ENCODE results near the gene NCOA1.
"Not testable (repeated sequence)": the region's sequence is repeated elsewhere in the genome, so short reads cannot be mapped to it uniquely, and the experiment has no call there.

The NCOA1 gene

DNA sequence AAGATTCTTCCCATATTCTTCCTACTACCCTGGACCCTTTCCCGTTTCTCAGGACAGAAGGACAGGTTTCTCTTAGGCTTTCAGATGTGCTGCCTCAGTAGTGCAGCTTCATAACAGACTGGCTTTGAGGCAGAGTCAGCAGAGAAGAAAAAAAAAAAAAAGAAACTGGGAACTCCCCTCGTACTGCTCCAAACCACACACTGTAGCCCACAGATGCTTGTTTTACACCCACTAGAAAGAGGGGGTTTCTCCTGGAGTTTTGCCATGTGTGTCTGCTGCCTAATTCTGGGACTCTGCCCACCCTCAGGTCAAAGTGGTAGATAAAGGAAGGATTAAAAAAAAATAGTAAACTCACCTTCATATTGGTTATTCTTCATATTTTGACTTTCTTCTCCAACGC lies 95.9 kb downstream of the NCOA1 start:
- FAIRE-seq: no peak

DNA sequence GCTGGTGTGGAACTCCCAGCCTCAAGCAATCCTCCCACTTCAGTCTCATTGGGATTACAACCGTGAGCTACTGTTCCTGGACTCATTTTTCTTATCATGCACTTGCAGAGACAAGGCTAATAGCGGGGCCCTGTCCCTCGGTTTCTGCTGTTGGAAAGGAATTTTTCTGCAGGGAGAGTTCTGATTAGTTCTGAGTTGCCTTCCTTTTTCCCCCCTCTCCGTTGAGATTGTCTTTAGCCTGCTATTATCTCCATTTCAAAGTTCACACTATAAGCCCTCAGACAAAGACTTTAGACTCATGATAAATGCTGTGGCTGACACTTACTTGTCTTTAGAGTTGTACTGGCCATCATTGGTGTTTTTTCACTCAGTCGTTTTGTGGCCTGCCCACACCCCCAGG lies 97.2 kb downstream of the NCOA1 start:
- no peak for FAIRE-seq

DNA sequence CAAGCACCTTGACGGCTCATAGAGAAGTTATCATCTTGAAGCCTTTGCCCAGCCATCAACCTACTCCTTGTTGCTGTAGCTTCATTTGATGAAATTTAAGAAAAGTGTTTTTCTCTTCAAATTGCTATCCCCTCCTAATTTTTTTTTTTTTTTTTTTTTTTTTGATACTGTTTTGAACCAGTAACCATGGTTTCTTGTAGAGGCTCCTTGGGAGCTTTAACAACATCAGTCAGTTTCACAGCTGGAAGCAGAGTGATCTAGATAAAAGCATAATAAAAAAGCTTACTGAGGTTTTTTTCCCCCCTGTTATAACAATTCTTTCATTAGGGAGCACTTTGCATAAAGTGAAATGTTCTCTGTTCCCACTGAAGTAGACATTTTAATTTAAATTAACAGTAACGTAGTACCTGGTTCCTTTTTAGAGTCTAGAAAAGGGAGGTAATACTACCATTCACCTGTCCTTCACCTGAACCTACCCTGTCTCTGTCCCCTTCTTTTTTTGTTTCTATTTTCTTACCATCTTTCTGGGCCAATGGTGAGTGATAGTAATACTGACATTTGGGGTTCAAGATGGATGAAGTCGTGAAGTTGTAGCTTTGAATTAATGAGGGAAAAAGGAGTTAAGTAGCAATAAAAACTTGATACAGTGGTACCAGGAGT lies 101.5 kb downstream of the NCOA1 start:
- FAIRE-seq: no peak

DNA sequence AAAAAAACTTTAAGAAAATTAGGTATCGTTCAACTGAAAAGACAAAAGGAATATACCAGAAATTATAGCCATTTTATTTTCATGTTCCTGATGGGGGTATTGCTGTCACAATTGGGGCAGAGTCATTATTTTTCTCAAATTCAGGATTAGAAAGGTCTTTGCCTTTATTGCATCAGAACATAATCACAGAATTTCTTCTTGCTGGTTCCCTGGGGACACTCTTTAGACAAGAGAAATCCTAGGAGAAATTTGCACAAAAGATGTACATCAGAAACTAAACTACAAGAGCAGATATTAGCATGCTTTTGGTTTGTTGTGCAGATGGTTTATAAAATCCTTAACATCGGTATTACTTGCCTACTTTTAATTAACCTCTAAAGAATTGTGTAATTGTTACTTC lies 103.2 kb downstream of the NCOA1 start:
- FAIRE-seq: no peak

DNA sequence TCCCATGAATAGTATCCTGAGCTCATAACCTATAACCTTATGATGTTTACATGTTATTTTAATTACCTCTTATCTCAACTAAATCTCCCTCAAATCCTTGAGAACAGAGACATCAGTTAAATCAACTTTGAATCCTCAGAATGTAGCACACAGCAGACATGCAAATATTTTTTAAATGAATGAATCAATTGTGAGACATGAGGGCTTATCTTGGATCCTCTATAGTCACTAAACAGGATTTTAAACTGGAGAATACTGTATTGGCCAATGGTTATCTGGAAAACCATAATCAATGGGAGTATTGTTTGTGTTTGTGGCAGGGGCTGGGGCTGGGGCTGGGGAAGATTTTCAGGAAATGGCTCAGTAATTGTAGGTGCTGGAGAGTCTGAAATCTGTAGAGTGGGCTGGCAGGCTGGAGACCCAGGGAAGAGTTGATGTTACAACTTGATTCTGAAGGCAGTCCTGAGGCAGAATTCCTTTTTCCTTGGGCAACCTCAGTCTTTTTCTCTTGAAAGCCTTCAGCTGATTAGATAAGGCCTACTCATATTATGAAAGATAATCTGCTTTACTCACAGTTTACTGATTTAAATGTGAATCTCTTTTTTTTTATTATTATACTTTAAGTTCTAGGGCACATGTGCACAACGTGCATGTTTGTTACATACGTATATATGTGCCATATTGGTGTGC lies 106.3 kb downstream of the NCOA1 start:
- FAIRE-seq: no peak

DNA sequence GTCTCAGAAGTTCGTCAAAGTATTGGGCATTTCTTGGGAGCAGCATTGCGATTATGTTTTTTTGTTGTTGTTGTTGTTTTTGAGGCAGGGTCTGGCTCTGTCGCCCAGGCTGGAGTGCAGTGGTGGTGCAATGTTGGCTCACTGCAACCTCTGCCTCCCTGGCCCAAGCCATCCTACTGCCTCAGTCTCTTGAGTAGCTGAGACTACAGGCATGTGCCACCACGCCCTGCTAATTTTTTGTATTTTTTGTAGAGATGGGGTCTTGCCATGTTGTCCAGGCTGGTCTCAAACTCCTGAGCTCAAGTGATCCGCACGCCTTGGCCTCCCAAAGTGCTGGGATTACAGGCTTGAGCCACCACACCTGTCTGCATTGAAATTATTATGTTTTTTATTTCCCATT lies 109.1 kb downstream of the NCOA1 start:
- not testable (repeated sequence) for FAIRE-seq

DNA sequence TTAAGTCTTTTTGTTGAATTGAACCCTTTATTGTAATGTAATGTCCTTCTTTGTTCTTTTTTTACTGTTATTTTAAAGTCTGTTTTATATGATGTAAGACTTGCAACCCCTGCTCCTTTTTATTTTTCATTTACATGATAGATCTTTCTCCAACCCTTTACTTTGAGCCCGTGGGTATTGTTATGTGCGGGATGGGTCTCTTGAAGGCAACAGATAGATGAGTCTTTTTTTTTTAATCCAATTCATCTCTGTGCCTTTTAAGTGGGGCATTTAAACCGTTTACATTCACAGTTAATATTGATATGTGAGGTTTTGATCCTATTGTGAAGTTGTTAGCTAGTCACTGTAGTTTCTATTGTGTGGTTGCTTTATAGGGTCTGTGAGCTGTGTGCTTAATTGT lies 120.6 kb downstream of the NCOA1 start:
- no peak for FAIRE-seq

DNA sequence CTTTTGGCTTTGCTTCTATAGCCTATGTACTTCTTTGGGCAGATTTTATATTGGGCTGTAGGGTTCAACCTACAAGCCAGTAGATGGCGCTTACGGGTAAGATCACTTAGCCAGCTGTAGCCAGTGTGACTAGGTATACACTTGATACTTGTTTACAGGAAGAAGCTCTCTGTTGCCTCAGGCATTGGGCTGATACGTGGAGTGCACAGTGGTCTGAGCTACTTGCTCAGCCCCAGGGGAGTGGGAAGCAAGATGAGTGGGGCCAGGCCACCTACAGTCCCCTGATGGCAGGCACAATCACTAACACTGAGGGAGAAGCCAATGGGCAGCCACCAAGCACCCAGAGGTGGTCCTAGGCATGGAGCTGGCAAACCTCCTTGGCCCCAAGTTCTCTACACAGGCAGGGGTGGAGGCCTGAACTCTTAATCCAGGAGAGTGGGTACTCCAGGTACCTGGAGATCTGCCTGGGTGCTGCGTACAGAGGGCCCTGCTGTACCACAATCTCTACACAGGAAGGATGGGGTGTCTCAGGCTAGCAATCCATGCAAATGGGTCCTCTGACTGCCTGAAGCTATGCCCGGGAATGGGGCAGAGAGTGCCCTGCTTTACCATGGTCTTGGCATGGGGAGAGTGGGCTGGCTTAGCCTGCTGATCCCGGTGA lies 122.2 kb downstream of the NCOA1 start:
- FAIRE-seq: no peak

DNA sequence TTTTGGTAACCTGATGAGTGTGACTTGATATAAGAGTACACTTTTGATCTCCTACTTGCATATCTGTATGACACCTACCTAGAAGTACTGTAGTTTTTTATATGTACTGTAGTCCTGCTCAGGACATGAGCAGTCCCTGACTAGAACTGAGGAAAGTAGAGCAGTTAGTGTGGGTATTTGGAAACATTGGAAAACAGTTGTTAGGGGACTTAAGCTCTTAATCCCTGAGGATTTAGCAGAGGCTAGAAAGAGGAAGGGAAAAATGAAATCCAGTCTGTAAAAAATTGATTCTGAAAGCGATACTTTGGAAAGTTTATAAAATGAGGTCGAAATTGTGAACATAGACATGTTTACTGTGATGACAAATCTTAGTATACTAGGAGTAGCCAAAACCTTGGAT lies 125.6 kb downstream of the NCOA1 start:
- no peak for FAIRE-seq

DNA sequence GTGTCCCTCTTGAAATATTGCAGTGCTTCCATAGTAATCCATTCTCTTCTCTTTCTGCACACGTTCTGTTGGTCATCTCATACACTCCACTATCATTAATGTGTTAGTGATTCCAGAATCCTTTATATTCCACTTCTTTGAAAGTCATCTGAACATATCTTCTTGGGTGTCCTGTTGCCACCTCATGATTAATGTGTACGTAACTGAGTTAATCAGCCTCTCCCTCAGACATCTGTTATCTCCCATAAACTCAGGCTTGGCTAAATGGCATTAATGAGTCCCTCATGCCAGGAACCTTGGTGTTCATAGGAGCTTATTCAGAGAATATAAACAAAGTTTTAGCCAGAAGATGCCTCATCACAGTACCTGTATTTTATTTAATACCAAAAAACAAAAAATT lies 126.4 kb downstream of the NCOA1 start:
- FAIRE-seq: no peak

DNA sequence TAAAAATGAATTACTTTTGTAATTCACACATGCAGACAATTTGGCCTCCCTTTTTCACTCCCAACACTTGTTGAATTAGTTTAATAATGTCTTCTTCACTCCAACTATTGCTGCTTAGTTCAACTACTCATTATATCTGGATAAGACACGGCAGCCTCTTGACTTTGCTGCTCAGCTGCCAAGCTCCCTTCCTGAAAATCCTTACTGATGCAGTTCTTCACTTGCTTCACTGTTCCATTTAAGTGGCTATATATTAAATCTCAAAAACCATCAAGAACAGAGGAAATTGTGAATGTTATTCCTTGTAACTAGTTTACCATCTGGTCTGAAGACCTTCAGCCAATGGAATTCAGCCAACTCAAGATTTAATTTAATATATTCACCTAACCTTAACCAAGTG lies 127.1 kb downstream of the NCOA1 start:
- no peak for FAIRE-seq

DNA sequence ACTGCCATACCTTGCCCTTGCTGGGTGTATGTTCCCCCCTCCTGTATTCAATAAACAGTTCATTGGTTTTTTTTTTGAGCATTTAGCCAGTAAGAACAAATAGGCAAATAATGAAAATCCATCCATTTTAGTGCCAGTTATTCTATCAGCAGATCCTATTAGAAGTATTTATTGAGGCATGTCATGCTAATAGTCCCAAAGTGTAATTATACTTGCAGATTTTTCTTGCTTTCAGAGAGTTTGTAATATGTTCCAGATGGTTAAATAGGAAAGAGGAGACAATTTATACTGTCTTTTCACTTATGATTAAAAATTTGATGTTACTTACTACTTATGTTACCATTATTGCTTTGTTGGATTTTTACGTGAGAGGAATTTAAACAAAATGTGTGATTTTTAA lies 127.6 kb downstream of the NCOA1 start:
- no peak for FAIRE-seq

DNA sequence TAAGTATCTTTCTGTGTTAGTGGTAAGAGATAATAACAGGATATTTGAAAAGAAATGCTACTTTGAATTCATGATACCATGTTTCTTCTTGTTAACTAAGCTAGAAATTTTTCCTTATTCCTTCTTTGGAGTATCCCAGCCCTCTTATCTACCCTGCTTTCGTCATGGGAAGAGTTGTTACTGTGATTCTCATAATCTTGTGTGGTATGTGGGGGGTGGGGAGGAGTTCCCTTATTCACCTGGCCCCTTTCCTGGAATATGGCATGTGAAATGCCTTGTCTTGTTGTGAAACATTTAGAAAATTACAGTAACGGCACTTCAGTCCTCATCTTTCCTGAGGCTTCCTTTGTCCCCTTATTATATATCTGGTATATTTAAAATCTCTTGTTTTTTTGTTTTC lies 129.9 kb downstream of the NCOA1 start:
- FAIRE-seq: no peak

DNA sequence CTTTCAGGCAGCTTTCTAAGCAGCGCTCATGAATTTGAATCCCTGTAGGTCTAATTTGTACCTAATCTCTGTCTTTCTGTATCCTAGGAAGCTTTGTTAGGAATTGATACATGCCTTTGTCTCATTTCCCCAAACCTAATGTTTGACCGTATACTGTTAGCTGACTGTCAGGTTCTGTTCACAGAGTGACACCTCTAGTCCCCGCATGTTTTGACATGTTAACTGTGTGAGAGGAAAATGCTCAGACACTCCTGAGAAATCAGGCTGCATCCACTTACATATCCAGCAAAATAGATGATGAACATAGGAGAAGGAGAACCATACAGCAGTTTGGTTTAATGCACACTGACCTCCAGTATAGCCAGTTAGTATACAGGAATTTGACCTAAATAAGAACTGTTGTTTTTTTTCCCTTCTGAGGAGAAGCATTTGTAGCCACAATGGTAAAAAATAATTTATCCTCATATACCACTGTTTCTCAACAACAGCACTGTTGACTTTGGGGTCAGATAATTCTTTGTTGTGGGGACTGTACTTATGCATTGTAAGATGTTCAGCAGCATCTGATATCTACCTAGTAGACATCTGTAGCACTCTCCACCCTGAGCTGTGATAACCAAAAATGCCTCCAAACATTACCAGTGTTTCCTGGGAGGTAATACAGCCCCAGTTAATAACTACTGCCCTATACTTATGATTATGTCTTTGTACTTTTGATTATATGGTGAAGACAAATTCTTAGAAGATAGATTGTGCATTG lies 130.9 kb downstream of the NCOA1 start:
- FAIRE-seq: no peak

DNA sequence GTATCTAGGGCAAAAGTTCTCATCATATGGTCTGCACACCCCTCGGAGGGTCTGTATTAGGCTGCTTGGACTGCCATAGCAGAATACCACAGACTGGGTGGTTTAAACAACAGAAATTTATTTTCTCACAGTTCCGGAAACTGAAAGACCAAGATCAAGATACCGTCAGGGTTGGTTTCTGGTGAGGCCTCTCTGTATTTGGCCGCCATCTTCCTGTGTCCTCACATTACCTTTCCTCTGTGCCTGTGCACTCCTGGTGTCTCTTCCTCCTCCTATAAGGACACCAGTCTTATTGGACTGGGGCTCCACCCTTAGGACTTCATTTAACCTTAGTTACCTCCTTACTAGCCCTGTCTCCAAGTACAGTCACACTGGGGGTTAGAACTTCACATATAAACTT lies 132.5 kb downstream of the NCOA1 start:
- no peak for FAIRE-seq

DNA sequence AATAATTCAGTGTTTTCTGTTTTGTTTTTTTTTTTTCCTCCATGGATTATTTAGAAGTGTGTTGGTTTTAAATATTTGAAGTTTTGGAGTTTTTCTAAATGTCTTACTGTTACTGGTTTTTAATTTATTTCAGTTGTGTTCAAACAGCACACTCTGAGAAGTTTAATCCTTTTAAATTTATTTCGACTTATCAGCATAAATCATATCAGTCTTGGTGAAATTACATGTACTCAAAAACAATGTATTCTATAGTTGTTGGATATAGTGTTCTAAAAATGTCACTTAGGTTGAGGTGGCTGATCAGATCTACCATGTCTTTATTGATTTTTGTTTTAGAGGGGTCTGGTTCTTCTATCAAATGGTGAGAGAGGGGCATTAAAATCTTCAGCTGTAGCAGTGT lies 134.7 kb downstream of the NCOA1 start:
- FAIRE-seq: no peak

DNA sequence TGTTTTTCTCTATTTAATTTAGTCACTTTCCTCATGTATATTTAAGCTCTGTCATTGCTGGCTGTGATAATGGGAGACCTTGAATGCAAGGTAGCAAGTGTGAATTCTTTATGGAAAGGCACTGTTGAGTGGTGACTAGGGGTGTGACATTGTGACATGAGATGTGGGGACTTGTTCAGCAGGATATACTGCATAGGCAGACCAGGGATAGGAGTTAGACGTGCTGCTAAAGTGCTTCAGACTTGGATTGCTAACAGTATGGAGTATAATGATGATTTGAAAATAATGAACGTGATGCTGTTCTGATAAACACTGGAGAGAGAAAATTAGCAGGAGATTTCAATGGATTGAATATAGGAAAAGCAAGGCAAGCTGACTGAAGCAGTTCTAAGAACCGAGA lies 135.1 kb downstream of the NCOA1 start:
- FAIRE-seq: no peak

DNA sequence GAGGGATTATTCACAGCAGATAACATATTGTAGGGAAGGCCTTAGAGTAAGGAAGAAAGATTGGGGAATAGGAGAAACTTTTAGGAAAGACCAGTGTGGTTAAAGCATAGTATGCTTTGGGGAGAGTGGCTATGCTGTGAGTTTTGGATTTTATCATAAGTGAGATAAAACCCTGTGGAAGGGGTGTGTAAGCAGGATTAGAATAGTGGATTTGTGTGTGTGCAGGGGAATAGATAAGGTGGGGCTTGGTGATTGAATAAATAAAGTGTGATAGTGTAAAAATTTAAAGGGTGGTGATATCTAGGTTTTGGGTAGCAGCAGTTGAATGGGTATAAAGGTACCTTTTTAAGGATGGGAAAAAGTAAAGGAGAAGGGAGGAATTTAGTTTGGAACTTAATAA lies 137.7 kb downstream of the NCOA1 start:
- no peak for FAIRE-seq

DNA sequence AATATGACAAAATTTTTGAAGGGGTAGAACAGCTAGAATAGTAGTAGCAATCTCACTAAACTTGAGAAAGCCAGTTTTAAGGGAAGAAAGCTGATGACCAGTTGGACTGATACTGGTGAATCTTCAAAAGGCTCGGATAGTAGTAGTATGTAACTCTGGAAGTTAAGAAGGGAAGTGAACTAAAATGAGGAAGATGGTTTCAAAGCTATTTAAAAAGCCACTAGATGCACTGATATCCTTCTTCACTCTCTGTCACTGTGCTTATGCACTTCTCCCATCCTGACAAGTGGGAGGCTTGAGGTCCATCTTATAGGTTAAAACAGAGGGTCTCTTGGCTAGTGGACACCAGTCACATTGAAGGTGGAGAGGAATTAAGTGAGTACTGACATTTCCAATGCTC lies 141.1 kb downstream of the NCOA1 start:
- no peak for FAIRE-seq

DNA sequence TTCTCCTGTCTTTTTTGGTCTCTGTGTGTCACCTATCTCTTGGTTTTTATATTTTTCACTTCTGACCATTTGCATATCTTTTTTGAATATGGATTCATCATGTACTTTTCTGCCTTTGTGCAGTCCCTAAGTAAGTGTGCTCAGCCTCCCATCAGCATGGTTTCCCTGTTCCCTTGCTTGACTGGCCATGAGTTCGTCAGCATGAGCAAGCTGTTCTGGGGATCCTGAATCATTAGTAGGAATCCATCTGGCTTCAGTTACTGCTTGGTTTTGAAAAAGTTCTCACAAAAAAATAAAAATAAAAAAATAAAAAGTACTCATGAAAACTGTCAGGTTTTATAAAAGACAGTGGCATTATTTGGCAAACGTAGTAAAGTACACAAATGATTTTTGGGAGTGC lies 144.1 kb downstream of the NCOA1 start:
- FAIRE-seq: no peak

DNA sequence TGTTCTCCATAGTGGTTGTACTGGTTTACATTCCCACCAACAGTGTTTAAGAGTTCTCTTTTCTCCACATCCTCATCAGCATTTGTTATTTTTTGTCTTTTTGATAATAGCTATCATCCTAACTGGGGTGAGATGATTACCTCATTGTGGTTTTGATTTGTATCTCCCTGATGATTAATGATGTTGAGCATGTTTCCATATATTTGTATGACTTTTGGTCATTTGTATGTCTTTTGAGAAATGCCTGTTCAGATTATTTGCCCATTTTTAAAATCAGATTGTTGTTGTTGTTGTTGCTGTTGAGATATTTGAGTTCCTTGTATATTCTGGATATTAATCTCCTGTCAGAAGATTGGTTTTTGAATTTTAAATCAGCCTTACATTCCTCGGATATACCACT lies 147.5 kb downstream of the NCOA1 start:
- no peak for FAIRE-seq

DNA sequence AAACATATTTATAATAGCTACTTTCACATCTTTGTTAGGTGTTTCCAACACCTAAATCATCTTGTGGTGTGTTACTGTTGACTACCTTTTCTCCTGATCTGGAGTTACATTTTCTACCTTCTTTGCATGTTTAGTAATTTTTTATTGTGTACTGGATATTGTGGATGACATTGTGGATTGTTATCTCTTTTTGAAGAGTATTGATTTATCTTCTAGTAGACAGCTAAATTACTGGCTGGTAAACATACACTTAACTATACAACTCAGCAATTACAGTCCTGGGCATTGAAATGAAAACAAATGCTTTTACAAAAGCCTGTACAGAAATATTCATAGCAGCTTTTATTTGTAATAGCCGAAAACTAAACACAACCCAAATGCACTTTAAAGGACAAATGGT lies 151.3 kb downstream of the NCOA1 start:
- no peak for FAIRE-seq

DNA sequence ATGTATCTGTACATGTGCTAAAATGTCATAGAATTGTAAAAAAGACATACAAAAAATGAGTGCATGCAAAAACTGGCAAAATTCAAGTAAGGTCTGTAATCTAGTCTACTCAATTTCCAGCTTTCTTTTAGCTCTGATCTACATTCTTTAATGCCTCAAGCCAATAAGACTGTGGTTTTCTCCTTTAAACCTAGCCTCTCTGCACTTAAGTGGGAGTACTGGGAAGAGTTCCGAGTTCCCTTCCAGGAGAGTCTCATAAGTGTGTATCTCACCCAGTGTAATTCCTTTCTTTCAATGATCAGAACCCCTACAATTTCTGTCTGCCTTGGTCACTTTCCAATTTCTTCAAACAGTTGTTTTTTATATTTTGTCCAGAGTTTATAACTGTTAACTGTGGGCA lies 152.0 kb downstream of the NCOA1 start:
- no peak for FAIRE-seq

DNA sequence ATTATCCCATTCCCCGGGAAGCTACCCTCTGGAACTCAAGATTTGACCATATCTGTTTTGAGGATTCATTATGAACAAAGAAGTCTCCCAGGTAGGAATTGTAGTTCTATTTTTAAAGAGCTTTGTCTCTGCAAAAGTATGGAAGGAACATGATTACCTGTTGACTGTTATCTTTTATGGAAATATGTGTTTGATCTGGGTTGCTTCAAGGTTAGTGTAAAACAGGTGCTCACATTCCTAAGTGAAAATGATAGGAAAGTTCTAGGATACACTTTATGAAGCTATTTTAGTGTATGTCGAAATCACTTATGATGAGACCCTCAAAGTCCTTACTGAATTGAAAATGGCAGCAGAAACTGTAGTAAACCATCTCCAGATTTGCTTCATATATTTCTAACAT lies 153.0 kb downstream of the NCOA1 start:
- FAIRE-seq: no peak

All from A204.1 (cell line).